LNCAP (cell line): ENCODE data around the gene ZC3H12C.
A peak's percentile ranks its signal among the peaks of the same experiment; 100 is the strongest.

ENCODE experiments used
- TF ChIP-seq, protein P1 (sequence below): fragments of 450-650 bp; IDR thresholded peaks from 2 replicates; pipeline ENCODE4 v1.5.1; 2017; ENCODE audit warnings: mild to moderate bottlenecking

The ZC3H12C gene

DNA sequence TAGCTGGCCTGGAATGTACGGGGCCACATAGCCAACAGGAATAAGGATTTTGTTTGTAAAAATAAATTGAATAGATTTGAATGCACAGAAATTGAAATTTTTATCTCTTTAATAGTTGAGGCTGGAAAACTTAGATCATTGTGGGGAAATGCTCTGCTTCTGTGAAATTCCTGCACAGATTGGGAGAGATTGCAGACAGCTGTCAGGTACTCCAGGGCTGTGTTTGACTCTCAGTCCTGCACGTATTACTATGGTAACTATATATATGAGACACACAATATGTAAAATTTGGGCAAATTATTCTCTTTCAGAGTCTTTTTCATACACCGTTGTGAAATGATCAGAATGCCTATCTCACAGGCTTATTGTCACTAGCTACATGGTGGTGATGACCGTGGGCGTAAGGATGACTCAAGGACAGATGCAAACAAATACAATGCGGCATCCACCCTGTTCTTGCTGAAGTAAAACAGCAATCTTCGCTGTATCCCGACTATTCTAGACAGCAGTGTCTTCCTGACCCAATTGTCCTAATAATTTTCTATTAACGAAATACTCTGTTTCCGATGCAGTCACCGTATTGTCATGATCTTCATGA is 79.4 kb downstream of the ZC3H12C start:
- TF ChIP-seq, protein P1, sequence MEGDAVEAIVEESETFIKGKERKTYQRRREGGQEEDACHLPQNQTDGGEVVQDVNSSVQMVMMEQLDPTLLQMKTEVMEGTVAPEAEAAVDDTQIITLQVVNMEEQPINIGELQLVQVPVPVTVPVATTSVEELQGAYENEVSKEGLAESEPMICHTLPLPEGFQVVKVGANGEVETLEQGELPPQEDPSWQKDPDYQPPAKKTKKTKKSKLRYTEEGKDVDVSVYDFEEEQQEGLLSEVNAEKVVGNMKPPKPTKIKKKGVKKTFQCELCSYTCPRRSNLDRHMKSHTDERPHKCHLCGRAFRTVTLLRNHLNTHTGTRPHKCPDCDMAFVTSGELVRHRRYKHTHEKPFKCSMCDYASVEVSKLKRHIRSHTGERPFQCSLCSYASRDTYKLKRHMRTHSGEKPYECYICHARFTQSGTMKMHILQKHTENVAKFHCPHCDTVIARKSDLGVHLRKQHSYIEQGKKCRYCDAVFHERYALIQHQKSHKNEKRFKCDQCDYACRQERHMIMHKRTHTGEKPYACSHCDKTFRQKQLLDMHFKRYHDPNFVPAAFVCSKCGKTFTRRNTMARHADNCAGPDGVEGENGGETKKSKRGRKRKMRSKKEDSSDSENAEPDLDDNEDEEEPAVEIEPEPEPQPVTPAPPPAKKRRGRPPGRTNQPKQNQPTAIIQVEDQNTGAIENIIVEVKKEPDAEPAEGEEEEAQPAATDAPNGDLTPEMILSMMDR: no peak

DNA sequence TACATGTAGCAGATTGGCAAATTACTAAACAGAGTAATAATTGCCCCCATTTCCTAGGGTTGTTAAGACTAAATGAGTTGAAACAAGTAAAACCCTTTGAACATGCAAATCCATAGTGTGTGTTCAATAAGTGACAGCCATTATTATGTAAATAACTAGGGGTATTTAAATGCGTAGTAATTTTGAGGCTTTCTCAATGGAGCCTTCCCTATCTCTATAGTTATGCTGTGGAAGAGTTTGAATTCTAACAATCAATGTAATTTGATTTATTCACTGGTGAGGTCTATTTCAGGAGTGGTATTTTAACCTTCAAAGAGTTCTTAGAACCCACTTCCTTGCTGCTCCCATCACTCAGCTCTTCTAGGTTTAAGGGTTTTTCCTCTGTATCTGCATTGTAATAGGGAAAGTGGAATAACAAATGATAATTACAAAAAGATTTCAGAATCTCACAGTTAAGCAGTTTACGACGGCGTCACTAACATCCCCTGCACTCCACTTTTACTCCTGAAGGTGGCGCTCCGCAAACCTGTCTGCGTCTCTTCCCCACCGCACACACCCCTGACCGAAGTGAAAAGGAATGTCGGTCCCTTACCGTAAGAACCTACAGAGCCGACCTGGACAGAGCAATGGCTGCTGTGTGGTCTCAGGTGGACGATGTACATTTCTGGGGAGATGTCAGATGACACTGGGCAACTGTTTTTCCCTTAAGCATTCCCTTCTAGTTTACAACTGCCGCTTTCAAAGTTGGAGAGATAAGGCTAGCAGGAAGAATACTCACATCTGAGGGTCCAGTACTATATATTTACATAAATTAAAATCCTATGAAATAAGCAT is 80.8 kb downstream of the ZC3H12C start:
- TF ChIP-seq, protein P1: peak; percentile 57

DNA sequence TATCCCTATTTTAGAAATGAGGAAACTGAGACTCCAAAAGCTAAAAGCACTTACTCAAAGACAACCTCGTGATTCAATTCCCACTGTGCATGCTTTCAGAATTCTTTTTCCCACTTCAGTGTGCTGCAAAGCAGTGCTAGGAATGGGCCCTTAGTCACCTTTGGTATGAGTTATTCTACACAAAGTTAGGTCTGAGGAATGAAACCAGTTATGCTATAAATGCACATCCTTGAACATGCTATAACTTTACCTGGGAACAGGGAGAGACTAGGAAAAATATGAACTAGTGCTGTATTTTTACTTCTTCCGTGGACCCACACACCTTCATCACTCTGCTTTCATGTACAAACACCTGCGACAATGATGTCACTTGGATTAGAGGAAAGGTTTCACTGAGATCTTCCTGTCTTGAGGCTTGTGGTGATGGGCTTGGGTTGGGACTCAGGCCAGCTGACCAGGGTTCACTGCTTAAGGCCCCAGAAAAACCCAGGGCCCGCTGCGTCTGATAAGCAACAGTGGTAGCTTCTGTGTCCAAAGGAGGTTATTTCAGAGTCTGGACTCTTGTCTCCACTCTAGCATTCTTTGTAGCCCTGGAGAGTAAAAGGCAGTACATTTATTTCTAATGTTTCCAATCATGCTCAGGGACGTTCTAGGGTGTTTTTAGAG is 81.6 kb downstream of the ZC3H12C start:
- TF ChIP-seq, protein P1: no peak

DNA sequence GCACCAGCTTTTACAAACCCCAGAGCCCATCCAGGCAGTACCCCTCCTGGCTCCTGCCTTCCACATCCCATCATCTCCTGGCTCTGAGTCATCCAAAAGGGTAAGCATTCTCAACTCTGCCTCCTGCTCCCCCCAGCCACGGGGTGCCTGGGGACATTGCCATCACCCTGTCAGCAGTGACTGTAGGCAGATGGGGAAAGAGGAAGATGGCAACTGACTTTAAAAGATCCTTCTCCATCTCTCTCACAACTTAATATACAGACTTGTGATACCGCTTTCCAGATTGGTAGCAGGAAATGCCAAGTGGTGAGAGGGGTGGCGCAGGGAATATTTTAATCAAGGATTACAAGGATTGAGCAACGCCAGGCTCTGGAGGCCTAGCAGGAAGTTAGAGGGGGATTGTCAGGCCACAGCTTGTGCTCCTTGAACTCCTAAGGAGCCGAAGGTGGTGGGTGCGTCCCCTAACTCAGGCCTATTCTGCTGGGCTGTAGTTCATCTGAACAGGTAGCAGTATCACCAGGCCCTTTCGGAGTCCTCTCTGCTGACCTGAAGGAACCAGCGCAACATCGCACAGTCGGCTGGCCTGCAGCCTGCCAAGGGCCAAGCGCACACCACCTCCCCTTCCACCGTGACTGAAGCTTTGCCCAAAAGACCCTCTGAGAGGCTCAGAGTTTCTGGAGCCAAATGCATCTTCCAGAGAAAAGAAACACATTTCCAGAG is 83.3 kb downstream of the ZC3H12C start:
- TF ChIP-seq, protein P1: no peak

DNA sequence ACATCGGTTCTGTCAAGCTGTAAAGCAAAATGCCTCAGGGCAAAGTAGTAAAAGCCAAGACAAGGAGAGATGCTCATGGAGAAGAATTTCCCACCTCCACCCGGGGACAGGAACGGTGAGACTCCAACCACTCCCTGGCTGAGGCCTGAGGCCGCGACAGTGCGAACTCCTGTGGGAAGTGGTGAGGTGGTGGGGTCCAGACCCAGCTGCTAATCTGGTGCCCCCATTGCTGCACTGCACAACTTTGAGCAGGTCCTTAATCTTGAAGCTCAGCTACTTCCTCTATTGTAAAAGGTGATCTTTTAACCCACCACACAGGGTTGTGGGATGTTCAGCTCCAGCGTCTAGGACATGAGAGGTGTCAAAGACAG is 83.9 kb downstream of the ZC3H12C start:
- TF ChIP-seq, protein P1: no peak

DNA sequence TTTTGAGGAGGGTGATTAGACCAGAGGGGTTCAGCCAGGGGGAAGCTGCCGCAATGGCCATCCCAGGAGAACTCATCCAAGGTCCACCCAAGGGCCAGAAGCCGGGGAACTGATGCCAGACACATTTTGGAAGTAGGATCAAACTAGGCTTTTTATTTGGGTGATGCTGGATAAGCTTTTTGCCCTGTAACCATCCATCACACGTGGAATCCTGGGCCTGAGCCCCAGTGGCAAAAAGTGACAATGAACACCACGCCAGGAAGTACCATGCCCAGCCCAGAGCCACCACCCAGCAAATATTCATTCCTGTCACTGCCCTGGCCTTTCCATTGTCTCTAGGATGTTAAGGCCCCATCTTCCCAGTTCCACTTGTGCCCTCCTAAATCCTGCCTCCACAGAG is 85.9 kb downstream of the ZC3H12C start:
- TF ChIP-seq, protein P1: no peak

DNA sequence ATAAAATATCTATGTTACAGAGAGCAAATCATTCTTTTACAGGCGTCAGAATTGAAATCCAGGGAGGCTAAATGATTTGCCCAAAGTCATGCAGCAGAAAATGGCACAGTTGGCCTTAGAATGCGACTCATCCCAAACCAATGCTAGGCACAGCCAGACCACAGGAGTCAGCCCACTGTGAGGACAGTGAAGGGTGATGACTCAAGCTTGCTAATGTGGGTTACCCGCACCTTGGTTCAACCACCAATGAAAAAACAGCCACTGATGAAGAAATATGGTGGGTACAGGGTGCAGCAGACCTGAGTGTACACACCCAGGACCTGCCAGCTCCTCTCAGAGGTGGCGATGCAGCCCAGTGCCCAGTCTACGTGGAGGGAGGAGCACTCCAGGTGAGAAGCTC is 89.7 kb downstream of the ZC3H12C start:
- TF ChIP-seq, protein P1: no peak
